ENCODE measurements around the gene ANAPC10.

Gene ANAPC10

GRCh38 chr4:145093638-145094037, 4.4 kb downstream of the ANAPC10 start:
- TF ChIP-seq REST (IDR thresholded peaks at IDR 0.05; ENCODE audit: insufficient read depth in 1 of 2, low read depth in 2 of 2, low read length in 2 of 2) (no peak), POLR2AphosphoS5 (IDR thresholded peaks at IDR 0.05; ENCODE audit: low read depth, low read length) (no peak), TAF1 (IDR thresholded peaks at IDR 0.05; ENCODE audit: borderline replicate concordance, insufficient read depth, low read length) (no peak), FOXP2 (optimal IDR thresholded peaks at IDR 0.05; ENCODE audit: borderline replicate concordance, extremely low read depth, extremely low read length, insufficient read depth) (no peak), SIN3A (IDR thresholded peaks at IDR 0.05; ENCODE audit: borderline replicate concordance, insufficient read depth, low read length) (no peak)

- TF ChIP-seq POLR2AphosphoS5 (IDR thresholded peaks at IDR 0.05; ENCODE audit: low read depth, low read length) (no peak), REST (IDR thresholded peaks at IDR 0.05; ENCODE audit: insufficient read depth in 1 of 2, low read depth in 2 of 2, low read length in 2 of 2) (no peak), SIN3A (IDR thresholded peaks at IDR 0.05; ENCODE audit: borderline replicate concordance, insufficient read depth, low read length) (no peak), FOXP2 (optimal IDR thresholded peaks at IDR 0.05; ENCODE audit: borderline replicate concordance, extremely low read depth, extremely low read length, insufficient read depth) (no peak)
Measured at GRCh38 chr4:145090380-145090779, 7.6 kb downstream of the ANAPC10 start.

- no peak for TF ChIP-seq FOXP2 (optimal IDR thresholded peaks at IDR 0.05; ENCODE audit: borderline replicate concordance, extremely low read depth, extremely low read length, insufficient read depth)
- no peak for TF ChIP-seq TAF1 (IDR thresholded peaks at IDR 0.05; ENCODE audit: borderline replicate concordance, insufficient read depth, low read length)
- TF ChIP-seq SIN3A (IDR thresholded peaks at IDR 0.05; ENCODE audit: borderline replicate concordance, insufficient read depth, low read length) = no peak
- no peak for TF ChIP-seq REST (IDR thresholded peaks at IDR 0.05; ENCODE audit: insufficient read depth in 1 of 2, low read depth in 2 of 2, low read length in 2 of 2)
- TF ChIP-seq POLR2AphosphoS5 (IDR thresholded peaks at IDR 0.05; ENCODE audit: low read depth, low read length) = no peak
Measured at GRCh38 chr4:145083891-145084605, 13.9 kb downstream of the ANAPC10 start.

GRCh38 chr4:145081756-145082155, 16.2 kb downstream of the ANAPC10 start:
- TF ChIP-seq REST (IDR thresholded peaks at IDR 0.05; ENCODE audit: insufficient read depth in 1 of 2, low read depth in 2 of 2, low read length in 2 of 2) = no peak
- TF ChIP-seq TAF1 (IDR thresholded peaks at IDR 0.05; ENCODE audit: borderline replicate concordance, insufficient read depth, low read length) = no peak
- TF ChIP-seq SIN3A (IDR thresholded peaks at IDR 0.05; ENCODE audit: borderline replicate concordance, insufficient read depth, low read length) = no peak
- TF ChIP-seq POLR2AphosphoS5 (IDR thresholded peaks at IDR 0.05; ENCODE audit: low read depth, low read length) = no peak
- TF ChIP-seq FOXP2 (optimal IDR thresholded peaks at IDR 0.05; ENCODE audit: borderline replicate concordance, extremely low read depth, extremely low read length, insufficient read depth) = no peak
